DMS53 treated with DMSO at 0.1 percent for 48 hours (cell line): ENCODE results near the gene IFIT3.

Experiments used
- DNase-seq: peaks from one replicate; lab custom pipeline; 2025; ENCODE audit not compliant: unreplicated experiment; lab: John Stamatoyannopoulos, UW

Gene IFIT3

GRCh38 chr10:89355394-89355931, 27.7 kb downstream of the IFIT3 start:
- no peak for DNase-seq

- no peak for DNase-seq
Observed at GRCh38 chr10:89357096-89357495, 29.3 kb downstream of the IFIT3 start.

GRCh38 chr10:89357975-89358374, 30.2 kb downstream of the IFIT3 start:
- no peak for DNase-seq

GRCh38 chr10:89360157-89360556, 32.4 kb downstream of the IFIT3 start:
- DNase-seq: peak; percentile 21

- DNase-seq: no peak
Observed at GRCh38 chr10:89362929-89363328, 35.1 kb downstream of the IFIT3 start.

GRCh38 chr10:89363729-89364442, 36.1 kb downstream of the IFIT3 start:
- DNase-seq: no peak

- DNase-seq: no peak
Observed at GRCh38 chr10:89364531-89364930, 36.7 kb downstream of the IFIT3 start.

- DNase-seq: no peak
Observed at GRCh38 chr10:89367529-89367928, 39.7 kb downstream of the IFIT3 start.

GRCh38 chr10:89368129-89368528, 40.3 kb downstream of the IFIT3 start:
- no peak for DNase-seq

- DNase-seq: no peak
Observed at GRCh38 chr10:89369156-89370105, 41.6 kb downstream of the IFIT3 start.

GRCh38 chr10:89371079-89371478, 43.3 kb downstream of the IFIT3 start:
- DNase-seq: no peak

- no peak for DNase-seq
Observed at GRCh38 chr10:89371987-89372386, 44.2 kb downstream of the IFIT3 start.

- peak; percentile 53 for DNase-seq
Observed at GRCh38 chr10:89373916-89374711, 46.3 kb downstream of the IFIT3 start.

- DNase-seq: no peak
Observed at GRCh38 chr10:89374713-89375141, 46.9 kb downstream of the IFIT3 start.

GRCh38 chr10:89377705-89378637, 50.2 kb downstream of the IFIT3 start, which contains the start of gene IFIT1B:
Gene IFIT1B, plus strand, starts transcription at chr10:89378056. Its CDS starts 80 bp downstream, at chr10:89378136.
- no peak for DNase-seq

GRCh38 chr10:89379103-89379502, 51.3 kb downstream of the IFIT3 start:
- no peak for DNase-seq

GRCh38 chr10:89382757-89383156, 55.0 kb downstream of the IFIT3 start:
- no peak for DNase-seq

- DNase-seq: no peak
Observed at GRCh38 chr10:89384474-89385340, 56.9 kb downstream of the IFIT3 start.

- DNase-seq: no peak
Observed at GRCh38 chr10:89388806-89389205, 61.0 kb downstream of the IFIT3 start.
